Esophagus (tissue), 2 donors: ENCODE measurements around the gene SLC2A13. TPM values are rescaled to one million over a fixed set of nuclear protein-coding genes. Genes with fewer than 3 reads are reported as not detected.
A peak's percentile ranks its signal among the peaks of the same experiment; 100 is the strongest.

Experiments used
- H3K27ac ChIP-seq, 2 donors: one replicate each; pipeline ENCODE4 v1.5.1; 2013; ENCODE audit warnings: low read depth in 2 of 2, mild to moderate bottlenecking in 2 of 2, inconsistent platforms in 1 of 2, low read length in 1 of 2, moderate library complexity in 1 of 2
- H3K27me3 ChIP-seq, 2 donors: one replicate each; pipeline ENCODE4 v1.6.1; 2013; ENCODE audit warnings: low read length in 2 of 2, control low read depth in 1 of 2, mild to moderate bottlenecking in 1 of 2; ENCODE audit not compliant: insufficient read depth in 2 of 2, control insufficient read depth in 1 of 2
- H3K36me3 ChIP-seq, 2 donors: one replicate each; pipeline ENCODE4 v1.6.1; 2013; ENCODE audit warnings: low read length in 1 of 2; ENCODE audit not compliant: control insufficient read depth in 2 of 2, insufficient read depth in 2 of 2
- H3K4me1 ChIP-seq, 2 donors: one replicate each; pipeline ENCODE4 v1.6.1; 2013; ENCODE audit warnings: low read length in 1 of 2; ENCODE audit not compliant: control insufficient read depth in 2 of 2, insufficient read depth in 2 of 2
- H3K4me3 ChIP-seq, 2 donors: one replicate each; pipeline ENCODE4 v1.5.1; 2013; ENCODE audit warnings: low read length in 2 of 2, mild to moderate bottlenecking in 2 of 2, low read depth in 1 of 2, moderate library complexity in 1 of 2
- H3K9me3 ChIP-seq, 2 donors: one replicate each; pipeline ENCODE4 v1.6.1; 2013; ENCODE audit warnings: mild to moderate bottlenecking in 2 of 2, low read depth in 1 of 2, low read length in 1 of 2, moderate library complexity in 1 of 2; ENCODE audit not compliant: control insufficient read depth in 2 of 2, insufficient read depth in 1 of 2
- WGBS, 2 donors: extraction: QIAGEN DNeasy Blood & Tissue Kit; methylation state at CpG; one replicate each; pipeline ENCODE4 v1.1.7; 2013; 5-methylcytosine and 5-hydroxymethylcytosine counted together
- polyA plus RNA-seq, 2 donors: library from polyadenylated mRNA; stranded (reverse); fragments of 200-250 nt; gene quantifications; one replicate each; pipeline ENCODE4 v1.2.3, GENCODE V29; 2013
- donor health status: healthy with polysubstance abuse.
- donor health status: Bipolar disorder and iron deficiency.

Gene SLC2A13
- 1 to 10 TPM in 1 of 2 donors, under 1 TPM in 1; 0.84 to 1.0 TPM for polyA plus RNA-seq

DNA sequence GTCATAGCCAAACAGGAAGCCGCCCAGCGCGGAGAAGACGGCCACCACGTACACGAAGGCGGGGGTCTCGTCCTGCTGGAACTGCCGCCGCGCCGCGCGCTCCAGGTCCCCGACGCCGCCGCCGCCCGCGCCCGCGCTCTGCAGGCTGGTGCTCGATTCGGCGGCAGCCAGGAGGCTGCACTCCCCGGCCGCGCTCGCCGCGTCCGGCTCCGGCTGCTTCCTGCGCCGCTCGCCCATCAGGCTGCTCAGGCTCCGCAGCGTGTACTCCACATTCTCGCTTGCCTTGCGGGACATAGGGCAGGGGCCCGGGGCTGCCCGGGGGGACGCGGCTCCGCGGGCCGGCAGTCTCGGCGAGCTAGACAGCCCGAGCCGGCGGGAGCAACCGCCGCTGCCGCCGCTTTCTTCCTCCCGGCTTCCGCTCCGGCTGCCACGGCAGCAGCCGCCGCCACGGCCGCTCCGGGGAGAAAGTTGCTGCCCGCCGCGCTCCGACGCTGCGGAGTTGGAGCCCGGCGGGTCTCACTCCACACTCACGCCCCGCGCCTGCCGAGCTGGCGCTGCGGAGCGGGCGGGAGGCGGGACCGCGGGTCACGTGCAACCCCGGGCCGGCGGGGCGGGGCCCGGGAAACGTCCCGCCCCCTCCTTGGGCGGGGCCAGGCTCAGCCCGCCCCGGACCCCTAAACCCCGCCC is at the start of gene SLC2A13:
SLC2A13 (minus strand) TSS at position 567 of the 687 bp plus-strand sequence; CDS start at position 294, 273 bp downstream.
- Histone ChIP-seq H3K9me3 (no peaks in the 10 kb centered on the region), H3K36me3 (no peaks in the 10 kb centered on the region), H3K4me3 (peak within 1 kb of the TSS; percentile 85 to 94), H3K27me3 (no peaks in the 10 kb centered on the region), H3K27ac (peak within 1 kb of the TSS; percentile 65 to 77), H3K4me1 (peaks cover 0 to 3% of the 10 kb centered on the region in 2 donors)
- 0% methylated on average over 80 to 97 of the region's 97 CpGs for WGBS, 2 donors

DNA sequence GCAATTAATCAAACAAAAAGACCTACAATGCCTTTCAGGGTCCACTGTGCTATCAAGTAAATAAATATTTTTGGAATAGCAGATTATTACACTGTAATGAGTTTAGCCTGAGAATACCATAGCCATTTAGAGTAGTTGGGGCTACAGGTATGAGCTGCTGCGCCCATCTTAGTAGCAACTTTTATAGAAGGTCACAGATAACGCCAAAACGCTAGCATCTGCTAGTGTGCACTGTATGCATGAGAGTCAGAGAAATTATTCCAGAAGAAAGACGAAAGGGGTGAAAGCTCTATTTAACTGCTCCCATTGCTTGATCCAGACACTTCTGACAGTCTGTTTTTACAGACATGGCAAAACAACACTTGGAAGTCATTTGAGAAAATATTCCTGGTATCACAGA is 48.5 kb upstream of the SLC2A13 start:
- no peaks in the 10 kb centered on the region for H3K27me3 ChIP-seq
- no peaks in the 10 kb centered on the region for H3K36me3 ChIP-seq
- 89 to 92% methylated on average over 4 of the region's 4 CpGs for WGBS, 2 donors
- no peaks in the 10 kb centered on the region for H3K9me3 ChIP-seq
- no peaks in the 10 kb centered on the region for H3K4me1 ChIP-seq
- H3K27ac ChIP-seq: no peak overlapping the region
- H3K4me3 ChIP-seq: no peak overlapping the region

DNA sequence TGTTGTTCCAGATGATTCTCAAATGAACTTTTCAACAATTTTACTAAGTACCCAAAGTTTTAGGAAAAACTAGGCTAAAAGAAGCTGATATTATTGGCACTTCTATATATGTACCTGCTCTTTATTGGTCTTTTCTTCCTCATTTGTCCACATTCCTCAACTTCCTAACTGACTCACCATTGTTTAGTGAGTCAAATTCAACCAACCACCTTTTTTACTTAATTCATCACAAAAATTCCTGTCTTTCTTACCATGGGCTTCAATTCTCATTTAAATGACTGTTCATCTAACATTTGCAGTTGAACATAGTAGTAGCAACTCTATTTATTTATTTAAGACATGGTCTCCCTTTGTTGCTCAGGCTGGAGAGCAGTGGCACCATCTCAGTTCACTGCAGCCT is 47.6 kb upstream of the SLC2A13 start:
- H3K4me1 ChIP-seq: no peaks in the 10 kb centered on the region
- no peak overlapping the region for H3K27ac ChIP-seq
- H3K36me3 ChIP-seq: no peaks in the 10 kb centered on the region
- H3K27me3 ChIP-seq: no peaks in the 10 kb centered on the region
- H3K4me3 ChIP-seq: no peak overlapping the region
- no peaks in the 10 kb centered on the region for H3K9me3 ChIP-seq

DNA sequence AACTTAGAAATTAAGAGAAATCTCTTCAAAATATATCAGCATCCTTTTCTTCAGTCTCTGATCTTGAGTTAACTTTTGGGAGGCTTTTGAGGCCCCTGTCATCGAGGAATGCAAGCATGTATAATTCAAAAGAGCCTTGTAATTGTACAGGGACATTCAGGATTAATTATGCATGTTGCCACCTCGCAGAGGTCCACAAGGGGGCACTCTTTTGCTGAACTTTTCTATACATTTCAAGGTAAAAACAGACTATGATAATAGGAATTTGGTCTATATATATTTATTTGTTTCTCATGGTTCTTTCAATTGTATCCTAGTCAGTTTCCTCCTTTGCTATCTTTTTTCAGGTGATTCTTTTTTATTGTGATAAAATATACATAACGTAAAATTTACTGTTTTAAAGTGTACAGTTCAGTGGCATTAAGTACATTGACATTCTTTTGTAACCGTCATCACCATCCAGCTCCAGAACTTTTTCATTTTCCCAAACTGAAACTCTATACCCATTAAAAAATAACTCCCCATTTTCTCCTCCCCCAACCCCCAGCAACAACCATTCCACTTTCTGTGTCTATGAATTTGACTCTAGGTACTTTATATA is 47.0 kb upstream of the SLC2A13 start:
- H3K4me3 ChIP-seq: no peak overlapping the region
- 33 to 42% methylated on average over 4 of the region's 4 CpGs for WGBS, 2 donors
- H3K9me3 ChIP-seq: no peaks in the 10 kb centered on the region
- no peaks in the 10 kb centered on the region for H3K27me3 ChIP-seq
- no peaks in the 10 kb centered on the region for H3K4me1 ChIP-seq
- H3K36me3 ChIP-seq: no peaks in the 10 kb centered on the region
- H3K27ac ChIP-seq: no peak overlapping the region

DNA sequence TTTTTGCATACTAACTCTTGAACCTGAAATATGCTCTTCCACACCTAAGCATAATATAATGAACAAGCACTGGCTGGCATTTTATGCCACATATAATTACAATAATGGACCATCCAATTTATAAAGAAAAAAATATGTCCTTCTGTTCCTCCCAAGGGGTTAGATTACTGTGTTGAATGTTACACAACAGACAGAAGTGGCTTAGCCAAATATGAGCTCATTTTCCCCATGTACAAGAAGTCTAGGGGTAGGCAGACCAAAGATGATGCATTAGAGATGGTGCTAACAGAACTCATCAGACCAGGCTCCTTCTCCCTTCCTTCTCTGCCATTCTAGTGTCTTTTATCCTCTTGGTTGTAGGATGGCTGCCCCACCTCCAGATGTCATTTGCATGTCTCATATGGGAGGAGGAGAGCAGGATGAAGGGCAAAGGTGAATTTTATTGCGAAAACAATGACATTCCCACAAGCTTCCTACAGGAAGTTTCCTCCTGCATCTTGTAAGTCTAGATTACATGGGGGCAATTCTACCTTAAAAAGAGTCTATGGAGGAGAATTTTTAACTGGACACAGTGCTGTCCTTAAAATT is 43.9 kb upstream of the SLC2A13 start:
- WGBS, 2 donors: 77 to 79% methylated on average over 1 of the region's 1 CpG
- Histone ChIP-seq H3K4me1 (no peaks in the 10 kb centered on the region), H3K4me3 (no peak overlapping the region), H3K36me3 (no peaks in the 10 kb centered on the region), H3K27ac (no peak overlapping the region), H3K27me3 (no peaks in the 10 kb centered on the region), H3K9me3 (no peaks in the 10 kb centered on the region)

DNA sequence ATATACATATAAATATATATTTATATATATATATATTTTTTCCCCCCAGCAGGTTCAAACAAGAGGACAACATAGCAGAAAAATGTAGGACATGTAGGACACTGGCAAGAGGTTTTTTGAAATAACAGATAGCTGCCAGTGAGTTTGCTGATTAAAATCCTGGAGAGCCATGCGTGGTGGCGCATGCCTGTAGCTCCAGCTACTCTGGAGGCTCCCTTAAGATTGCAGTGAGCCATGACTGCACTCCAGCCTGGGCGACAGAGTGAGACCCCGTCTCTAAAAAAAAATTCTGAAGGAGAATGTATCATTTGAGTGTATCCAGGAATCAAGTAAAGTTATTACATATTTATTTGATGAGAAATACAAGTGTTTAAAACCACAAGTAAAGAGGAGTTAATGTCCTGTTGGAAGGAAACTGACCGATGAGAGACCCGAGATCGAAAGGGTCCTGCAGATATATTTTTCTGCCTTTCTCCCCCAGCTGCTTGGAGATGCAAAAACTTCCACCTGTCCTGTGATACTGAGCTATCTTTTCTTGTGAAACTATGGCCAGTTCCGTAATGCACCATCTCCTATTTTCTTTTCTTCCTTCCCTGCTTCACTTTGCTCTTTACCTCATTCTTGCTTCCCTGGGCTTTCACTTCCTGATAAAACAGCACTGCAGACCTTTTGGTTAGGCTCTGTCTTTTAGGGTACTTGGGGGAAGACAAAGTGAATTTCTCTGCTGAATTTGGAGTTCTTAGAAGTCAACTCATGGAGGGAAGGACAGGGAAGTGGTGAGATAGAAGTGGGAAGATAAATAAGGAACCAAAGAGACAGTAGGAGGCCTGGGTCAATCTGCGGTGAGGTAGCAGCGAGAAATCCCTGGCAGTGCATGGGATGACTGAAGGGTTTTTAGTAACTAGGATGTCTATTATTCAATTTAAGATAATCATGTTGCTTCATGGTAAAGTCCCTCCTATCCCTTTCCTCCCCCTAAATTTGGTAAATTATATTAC is 41.2 kb upstream of the SLC2A13 start:
- Histone ChIP-seq H3K36me3 (no peaks in the 10 kb centered on the region), H3K27ac (no peak overlapping the region), H3K9me3 (no peaks in the 10 kb centered on the region), H3K4me1 (no peaks in the 10 kb centered on the region), H3K27me3 (no peaks in the 10 kb centered on the region), H3K4me3 (no peak overlapping the region)
- 65 to 80% methylated on average over 10 of the region's 10 CpGs for WGBS, 2 donors

DNA sequence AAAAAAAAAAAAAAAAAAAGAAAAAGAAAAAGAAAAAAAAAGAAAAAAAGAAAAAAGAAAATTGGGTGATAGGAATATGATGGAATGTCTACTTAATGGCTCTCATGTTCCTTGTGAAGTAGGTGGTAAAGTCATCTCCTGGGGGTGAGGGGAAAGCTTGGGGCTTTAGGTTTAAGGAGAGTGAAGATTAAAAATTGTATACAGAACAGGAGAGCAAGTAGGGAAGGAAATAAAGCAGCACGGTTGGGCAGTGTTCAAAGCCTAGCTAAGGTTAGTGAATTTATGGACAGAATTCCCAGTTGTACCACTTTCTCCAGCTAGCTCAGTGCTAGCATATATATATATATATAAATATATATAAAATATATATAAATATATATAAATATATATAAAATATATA is 40.0 kb upstream of the SLC2A13 start:
- no peaks in the 10 kb centered on the region for H3K27me3 ChIP-seq
- H3K4me1 ChIP-seq: no peaks in the 10 kb centered on the region
- H3K36me3 ChIP-seq: no peaks in the 10 kb centered on the region
- no peak overlapping the region for H3K4me3 ChIP-seq
- 75 to 83% methylated on average over 1 of the region's 1 CpG for WGBS, 2 donors
- no peak overlapping the region for H3K27ac ChIP-seq
- no peaks in the 10 kb centered on the region for H3K9me3 ChIP-seq

DNA sequence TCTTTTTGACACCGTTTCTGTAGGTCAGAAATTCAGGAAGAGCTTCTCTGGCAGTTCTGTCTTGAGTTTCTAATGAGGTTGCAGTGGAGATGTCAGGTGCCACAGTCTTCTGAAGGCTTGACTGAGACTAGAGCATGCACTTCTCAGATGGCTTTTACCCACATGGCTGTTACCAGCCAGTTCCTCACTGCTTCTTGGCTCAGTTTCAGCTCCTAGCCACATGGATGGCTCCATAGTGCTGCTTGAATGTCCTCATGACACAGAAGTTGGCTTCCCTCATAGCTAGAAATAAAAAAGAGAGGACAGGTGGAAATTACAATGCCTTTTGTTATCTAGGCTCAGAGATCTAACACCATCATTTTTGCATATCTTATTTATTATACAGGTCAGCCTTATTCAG is 38.1 kb upstream of the SLC2A13 start:
- WGBS, 2 donors: 48 to 51% methylated on average over 1 of the region's 1 CpG
- Histone ChIP-seq H3K27ac (no peak overlapping the region), H3K9me3 (no peaks in the 10 kb centered on the region), H3K27me3 (no peaks in the 10 kb centered on the region), H3K36me3 (no peaks in the 10 kb centered on the region), H3K4me1 (no peaks in the 10 kb centered on the region), H3K4me3 (no peak overlapping the region)

DNA sequence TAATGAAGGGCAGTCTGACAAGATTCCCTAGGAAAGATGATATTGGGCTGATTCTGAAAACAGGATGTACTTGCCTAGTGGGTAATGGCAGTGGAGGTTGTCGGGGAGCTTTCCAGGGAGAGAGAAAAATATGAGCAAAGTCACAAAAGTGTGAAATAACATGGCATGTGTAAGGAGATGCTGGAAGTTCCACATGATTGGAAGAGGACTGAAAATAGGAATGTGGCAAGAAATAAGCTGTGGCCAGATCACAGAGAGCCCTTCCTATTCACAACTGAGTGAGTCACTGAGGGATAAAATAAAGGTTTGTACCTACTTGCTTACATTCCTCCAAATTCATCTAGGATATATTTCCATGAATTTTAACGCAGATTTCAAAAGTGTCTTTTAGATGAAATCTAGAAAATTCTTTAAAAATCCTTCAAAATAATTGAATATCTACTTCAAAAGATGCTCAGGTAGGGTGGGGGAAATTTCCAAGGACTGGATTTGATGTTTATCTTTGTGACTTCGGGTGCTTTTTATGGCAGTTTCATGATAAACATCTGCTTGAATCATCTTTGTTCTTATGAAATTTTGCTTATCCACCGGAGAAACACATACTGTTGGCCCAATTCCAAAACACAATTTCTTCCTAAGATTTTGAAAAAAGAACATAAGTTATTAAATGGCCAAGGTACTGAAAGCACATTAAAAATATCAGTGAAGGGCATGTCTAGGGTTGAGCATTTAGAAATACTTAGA is 36.3 kb upstream of the SLC2A13 start:
- 53 to 63% methylated on average over 4 of the region's 4 CpGs for WGBS, 2 donors
- H3K27ac ChIP-seq: no peak overlapping the region

More for the DNA sequence above, 36.3 kb upstream of the SLC2A13 start:
- Histone ChIP-seq H3K27me3 (no peaks in the 10 kb centered on the region), H3K9me3 (no peaks in the 10 kb centered on the region), H3K4me3 (no peak overlapping the region), H3K4me1 (no peaks in the 10 kb centered on the region), H3K36me3 (no peaks in the 10 kb centered on the region)
